K562 (cell line): ENCODE results near the gene ERMARD. TPM values are rescaled to one million over a fixed set of nuclear protein-coding genes. Genes with fewer than 3 reads are reported as not detected.
A peak's percentile ranks its signal among the peaks of the same experiment; 100 is the strongest.

ENCODE experiments used
- ASH1L ChIP-seq: fragments of 450-650 bp; IDR thresholded peaks from 2 replicates; pipeline ENCODE4 v1.6.1; 2018; ENCODE audit warnings: borderline replicate concordance, mild to moderate bottlenecking, low read depth; ENCODE audit not compliant: partially characterized antibody
- CHD7 ChIP-seq: fragments of 200-600 bp; sonication (generic); IDR thresholded peaks from one replicate; pipeline ENCODE4 v1.6.1; 2012; ENCODE audit warnings: mild to moderate bottlenecking, low read depth, low read length, inconsistent platforms
- FOSL1 ChIP-seq: fragments of 200-800 bp; sonication (Bioruptor generic); conservative IDR thresholded peaks from 2 replicates; pipeline ENCODE4 v1.6.1; 2016; ENCODE audit warnings: missing genetic modification characterization, missing compliant biosample characterization
- FOXP4 ChIP-seq: sonication (generic); formaldehyde crosslinking; IDR thresholded peaks from 2 replicates; pipeline ENCODE4 v1.8.0; 2022; ENCODE audit warnings: mild to moderate bottlenecking, missing genetic modification reagents, borderline replicate concordance
- GABPB1 ChIP-seq: sonication (generic); formaldehyde crosslinking; IDR thresholded peaks from 2 replicates; pipeline ENCODE4 v1.8.0; 2022; ENCODE audit warnings: mild to moderate bottlenecking, missing genetic modification reagents
- HDAC6 ChIP-seq: IDR thresholded peaks from 2 replicates; pipeline ENCODE4 v1.6.1; 2012; ENCODE audit warnings: low read depth, mild to moderate bottlenecking, control low read depth, inconsistent platforms, low read length, moderate library complexity
- KLF1 ChIP-seq: fragments of 450-650 bp; IDR thresholded peaks from 2 replicates; pipeline ENCODE4 v1.6.1; 2016; ENCODE audit warnings: missing genetic modification characterization, missing compliant biosample characterization
- POLR2G ChIP-seq: fragments of 200-400 bp; formaldehyde crosslinking; IDR thresholded peaks from 2 replicates; pipeline ENCODE4 v1.6.1; 2017; ENCODE audit warnings: low read depth, mild to moderate bottlenecking, antibody characterized with exemption, low read length, moderate library complexity
- RBM39 ChIP-seq: fragments of 200-400 bp; formaldehyde crosslinking; optimal IDR thresholded peaks from 2 replicates; pipeline ENCODE3; 2018; ENCODE audit warnings: low read depth, low read length
- TAL1 ChIP-seq: fragments of 450-650 bp; IDR thresholded peaks from 2 replicates; pipeline ENCODE4 v1.6.1; 2016; ENCODE audit warnings: mild to moderate bottlenecking
- THAP7 ChIP-seq: fragments of 250-450 bp; sonication (Bioruptor Pico); IDR thresholded peaks from 2 replicates; pipeline ENCODE4 v1.5.0; 2021
- ZKSCAN8 ChIP-seq: fragments of 200-800 bp; sonication (Bioruptor generic); IDR thresholded peaks from 2 replicates; pipeline ENCODE4 v1.6.1; 2016; ENCODE audit warnings: missing genetic modification characterization, missing compliant biosample characterization
- ZNF507 ChIP-seq: conservative IDR thresholded peaks from 2 replicates; pipeline ENCODE4 v1.6.1; 2017; ENCODE audit warnings: missing genetic modification characterization, missing compliant biosample characterization
- polyA plus RNA-seq, 8 experiments: library from polyadenylated mRNA; depleted of rRNA in 4 of 8; stranded (reverse) in 5 of 8; unstranded in 3 of 8; fragments of >200 nt; fragmentation: Nextera tagmentation in 2 of 8; fragmentation: Illumina TruSeq in 1 of 8; extraction: Ambion mirVana in 2 of 8; extraction: Trizol in 1 of 8; gene quantifications; 2 replicates each; pipeline versions ENCODE4 v1.2.1 to v1.2.3, GENCODE V29; 2011 to 2014; ENCODE audit warnings: inconsistent platforms in 1 of 8, missing spikeins in 1 of 8
- total RNA-seq, 7 experiments: library from RNA; depleted of rRNA in 6 of 7; stranded (reverse); fragments of >200 nt in 6 of 7; fragmentation: Illumina TruSeq in 2 of 7; extraction: Trizol in 2 of 7; gene quantifications; 2 replicates each; pipeline versions ENCODE4 v1.2.1 to v1.2.3, GENCODE V29; 2011 to 2021; ENCODE audit warnings: low replicate concordance in 1 of 7

Gene ERMARD
- total and polyA plus RNA-seq, 9 of the 15 experiments (the other 6 are each of a cell fraction or from before 2014, with no cell fraction given) = 14.5 to 68.6 (median 27.7) TPM

- TF ChIP-seq ZKSCAN8 (CRISPR knock-in tag) = no peak
- no peak; the same call in 1 of the 2 replicates for TF ChIP-seq FOXP4
- no peak for TF ChIP-seq ZNF507 (tag)
- TF ChIP-seq CHD7 = no peak
- TF ChIP-seq HDAC6 = 0 out of 2 replicates have a peak, but pooled peaks have one; percentile 46
- peak; percentile 60; the same call in 1 of the 2 replicates for TF ChIP-seq FOSL1
- TF ChIP-seq RBM39 = peak; percentile 33
- peak; percentile 99 for TF ChIP-seq POLR2G
- TF ChIP-seq THAP7 (CRISPR knock-in tag) = no peak
- no peak for TF ChIP-seq TAL1
- peak; percentile 36 for TF ChIP-seq ASH1L
- peak; percentile 98 for TF ChIP-seq GABPB1 (CRISPR knock-in tag)
- peak; percentile 98 for TF ChIP-seq KLF1
These were observed at the start of gene ERMARD, which contains the start of gene DYNLT2 (continued) for GRCh38 chr6:169751242-169752073.
